K562 (cell line): Measurements from ENCODE around the gene RFWD3. TPM values are rescaled to one million over a fixed set of nuclear protein-coding genes. Genes with fewer than 3 reads are reported as not detected.

ENCODE experiments used
- AFF1 ChIP-seq, 2 experiments: fragments of 450-650 bp; IDR thresholded peaks; 2 replicates each; pipeline ENCODE4 v1.6.1; 2018; ENCODE audit warnings: mild to moderate bottlenecking in 2 of 2, low read depth in 1 of 2; ENCODE audit not compliant: partially characterized antibody in 2 of 2
- ARID2 ChIP-seq: fragments of 450-650 bp; IDR thresholded peaks from 2 replicates; pipeline ENCODE4 v1.6.1; 2017; ENCODE audit warnings: antibody characterized with exemption, mild to moderate bottlenecking
- E2F5 ChIP-seq: sonication (generic); formaldehyde crosslinking; IDR thresholded peaks from 2 replicates; pipeline ENCODE4 v1.8.0; 2022; ENCODE audit warnings: mild to moderate bottlenecking, missing genetic modification reagents
- E2F6 ChIP-seq, 2 experiments: IDR thresholded peaks; 2 replicates each; pipeline ENCODE4 v1.6.1; 2011; ENCODE audit warnings: borderline replicate concordance in 1 of 2, control low read depth in 1 of 2, low read depth in 1 of 2, low read length in 1 of 2, mild to moderate bottlenecking in 1 of 2, mixed read lengths in 1 of 2, moderate library complexity in 1 of 2; ENCODE audit not compliant: insufficient read depth in 1 of 2, insufficient read length in 1 of 2, poor library complexity in 1 of 2, severe bottlenecking in 1 of 2; ENCODE audit errors: extremely low read depth in 1 of 2
- HOXB6 ChIP-seq: fragments of 250-450 bp; sonication (Bioruptor Pico); IDR thresholded peaks from 2 replicates; pipeline ENCODE4 v1.5.1; 2022; ENCODE audit warnings: mild to moderate bottlenecking, borderline replicate concordance
- KLF16 ChIP-seq: IDR thresholded peaks from 2 replicates; pipeline ENCODE4 v1.6.1; 2016; ENCODE audit warnings: antibody characterized with exemption
- POLR2AphosphoS5 ChIP-seq: IDR thresholded peaks from 2 replicates; pipeline ENCODE4 v1.6.1; 2011; ENCODE audit warnings: mild to moderate bottlenecking, low read depth, low read length, moderate library complexity; ENCODE audit not compliant: control insufficient read depth, insufficient read depth
- RCOR1 ChIP-seq, 2 experiments: IDR thresholded peaks; 2 replicates each; pipeline ENCODE4 v1.6.1; 2012; ENCODE audit warnings: low read depth in 2 of 2, low read length in 2 of 2, borderline replicate concordance in 1 of 2, improper control_type of control experiment in 1 of 2
- SMARCA5 ChIP-seq: fragments of 450-650 bp; IDR thresholded peaks from 2 replicates; pipeline ENCODE4 v1.6.1; 2016
- SMC3 ChIP-seq: conservative IDR thresholded peaks from 2 replicates; pipeline ENCODE4 v1.6.1; 2011; ENCODE audit warnings: low read depth, low read length, improper control_type of control experiment; ENCODE audit not compliant: insufficient read depth
- SREBF1 ChIP-seq: fragments of 150-350 bp; IDR thresholded peaks from 2 replicates; pipeline ENCODE4 v1.6.1; 2014; ENCODE audit warnings: antibody characterized with exemption, low read depth, low read length, borderline replicate concordance
- STAG1 ChIP-seq: sonication (generic); formaldehyde crosslinking; IDR thresholded peaks from 2 replicates; pipeline ENCODE4 v1.5.0; 2020; ENCODE audit warnings: missing genetic modification reagents, borderline replicate concordance
- TAF7 ChIP-seq: fragments of 450-650 bp; IDR thresholded peaks from 2 replicates; pipeline ENCODE4 v1.6.1; 2016; ENCODE audit warnings: missing genetic modification characterization, missing compliant biosample characterization
- ZC3H4 ChIP-seq: sonication (generic); formaldehyde crosslinking; IDR thresholded peaks from 2 replicates; pipeline ENCODE4 v1.9.0; 2021; ENCODE audit warnings: missing genetic modification reagents, borderline replicate concordance
- ZNF212 ChIP-seq: fragments of 450-650 bp; formaldehyde crosslinking; IDR thresholded peaks from 2 replicates; pipeline ENCODE4 v1.4.0; 2020; ENCODE audit warnings: mild to moderate bottlenecking
- ZNF224 ChIP-seq: sonication (generic); formaldehyde crosslinking; IDR thresholded peaks from 2 replicates; pipeline ENCODE4 v1.8.0; 2022; ENCODE audit warnings: mild to moderate bottlenecking, missing genetic modification reagents
- ZNF717 ChIP-seq: fragments of 250-450 bp; sonication (Bioruptor Pico); IDR thresholded peaks from 2 replicates; pipeline ENCODE4 v1.5.0; 2021
- polyA plus RNA-seq, 8 experiments: library from polyadenylated mRNA; depleted of rRNA in 4 of 8; stranded (reverse) in 5 of 8; unstranded in 3 of 8; fragments of >200 nt; fragmentation: Nextera tagmentation in 2 of 8; fragmentation: Illumina TruSeq in 1 of 8; extraction: Ambion mirVana in 2 of 8; extraction: Trizol in 1 of 8; gene quantifications; 2 replicates each; pipeline versions ENCODE4 v1.2.1 to v1.2.3, GENCODE V29; 2011 to 2014; ENCODE audit warnings: inconsistent platforms in 1 of 8, missing spikeins in 1 of 8
- total RNA-seq, 7 experiments: library from RNA; depleted of rRNA in 6 of 7; stranded (reverse); fragments of >200 nt in 6 of 7; fragmentation: Illumina TruSeq in 2 of 7; extraction: Trizol in 2 of 7; gene quantifications; 2 replicates each; pipeline versions ENCODE4 v1.2.1 to v1.2.3, GENCODE V29; 2011 to 2021; ENCODE audit warnings: low replicate concordance in 1 of 7

RFWD3 gene
- total and polyA plus RNA-seq, 9 of the 15 experiments (the other 6 are each of a cell fraction or from before 2014, with no cell fraction given): 20.8 to 121 (median 79.0) TPM

- no peak for TF ChIP-seq AFF1 (IDR thresholded peaks at IDR 0.05; ENCODE audit: low read depth in 1 of 2, partially characterized antibody in 2 of 2)
- no peak for TF ChIP-seq POLR2AphosphoS5
- no peak for TF ChIP-seq ZC3H4 (CRISPR knock-in tag)
- TF ChIP-seq E2F5 (CRISPR knock-in tag): no peak
- TF ChIP-seq ZNF212 (CRISPR knock-in tag): no peak
- TF ChIP-seq E2F6 (IDR thresholded peaks at IDR 0.05; ENCODE audit: borderline replicate concordance in 1 of 2, extremely low read depth in 1 of 2, insufficient read depth in 1 of 2, insufficient read length in 1 of 2, low read depth in 1 of 2, low read length in 1 of 2, poor library complexity in 1 of 2, severe bottlenecking in 1 of 2): no peak
- no peak for TF ChIP-seq SMARCA5
- peak; percentile 93 for TF ChIP-seq SMC3
- 0 out of 2 replicates have a peak, but pooled peaks have one; percentile 43 for TF ChIP-seq KLF16
- peak; percentile 60; the same call in 1 of the 2 replicates for TF ChIP-seq STAG1
- TF ChIP-seq HOXB6 (CRISPR knock-in tag): no peak
- TF ChIP-seq ZNF717 (CRISPR knock-in tag): no peak
- TF ChIP-seq SREBF1: no peak
- no peak for TF ChIP-seq ZNF224
- TF ChIP-seq ARID2: 0 out of 2 replicates have a peak, but pooled peaks have one; percentile 53
- peak in 1 of 2 experiments; percentile 54; a peak in 1 of 4 replicates for TF ChIP-seq RCOR1 (IDR thresholded peaks at IDR 0.05; ENCODE audit: borderline replicate concordance in 1 of 2, low read depth in 2 of 2, low read length in 2 of 2)
- TF ChIP-seq TAF7: no peak
These were observed 42.8 kb upstream of the RFWD3 start (continued) for GRCh38 chr16:74709441-74709877.
